ENCODE measurements around the gene GTF2A1. TPM values are rescaled to one million over a fixed set of nuclear protein-coding genes. Genes with fewer than 3 reads are reported as not detected.

GTF2A1 gene
- total RNA-seq, 1 donor from 2014 or later, result 29.0 TPM

GRCh38 chr14:81236138-81236537 lies 15.4 kb upstream of the GTF2A1 start:
- Mint-ChIP-seq H3K27me3 (ENCODE audit: low read depth) (no peaks in the 10 kb centered on the region), H3K4me3 (no peak overlapping the region), H3K4me1 (peaks cover 16% of the 10 kb centered on the region), H3K27ac (no peak overlapping the region), H3K9me3 (peaks cover 18% of the 10 kb centered on the region), H3K36me3 (no peaks in the 10 kb centered on the region)
- TF ChIP-seq CTCF (IDR thresholded peaks at IDR 0.05; ENCODE audit: unreplicated experiment), result no peak
- DNase-seq (ENCODE audit: low spot score in 2 of 2, unreplicated experiment in 2 of 2), result no peak

- no peak for DNase-seq (ENCODE audit: low spot score in 2 of 2, unreplicated experiment in 2 of 2)
- H3K4me1 Mint-ChIP-seq, result peaks cover 16% of the 10 kb centered on the region
- no peaks in the 10 kb centered on the region for H3K36me3 Mint-ChIP-seq
- peaks cover 20% of the 10 kb centered on the region for H3K9me3 Mint-ChIP-seq
- H3K27ac Mint-ChIP-seq, result peak overlapping the region; percentile 67
- no peak overlapping the region for H3K4me3 Mint-ChIP-seq
- no peaks in the 10 kb centered on the region for H3K27me3 Mint-ChIP-seq (ENCODE audit: low read depth)
- no peak for TF ChIP-seq CTCF (IDR thresholded peaks at IDR 0.05; ENCODE audit: unreplicated experiment)
Observed at GRCh38 chr14:81235096-81235495, 14.3 kb upstream of the GTF2A1 start.

- Mint-ChIP-seq H3K4me3 (no peak overlapping the region), H3K9me3 (peaks cover 27% of the 10 kb centered on the region), H3K36me3 (peaks cover 1% of the 10 kb centered on the region), H3K27ac (peak overlapping the region; percentile 67), H3K4me1 (peaks cover 16% of the 10 kb centered on the region), H3K27me3 (ENCODE audit: low read depth) (no peaks in the 10 kb centered on the region)
- no peak for TF ChIP-seq CTCF (IDR thresholded peaks at IDR 0.05; ENCODE audit: unreplicated experiment)
- no peak for DNase-seq (ENCODE audit: low spot score in 2 of 2, unreplicated experiment in 2 of 2)
Observed at GRCh38 chr14:81234278-81234677, 13.5 kb upstream of the GTF2A1 start.

- Mint-ChIP-seq H3K4me3 (no peak overlapping the region), H3K9me3 (peaks cover 29% of the 10 kb centered on the region), H3K27me3 (ENCODE audit: low read depth) (no peaks in the 10 kb centered on the region), H3K4me1 (peaks cover 16% of the 10 kb centered on the region), H3K36me3 (peaks cover 1% of the 10 kb centered on the region), H3K27ac (no peak overlapping the region)
- no peak for DNase-seq (ENCODE audit: low spot score in 2 of 2, unreplicated experiment in 2 of 2)
- no peak for TF ChIP-seq CTCF (IDR thresholded peaks at IDR 0.05; ENCODE audit: unreplicated experiment)
Observed at GRCh38 chr14:81233615-81234014, 12.9 kb upstream of the GTF2A1 start.

- H3K27ac Mint-ChIP-seq, result no peak overlapping the region
Observed at GRCh38 chr14:81231540-81231939, 10.8 kb upstream of the GTF2A1 start.

More at GRCh38 chr14:81231540-81231939, 10.8 kb upstream of the GTF2A1 start:
- Mint-ChIP-seq H3K4me1 (peaks cover 16% of the 10 kb centered on the region), H3K4me3 (no peak overlapping the region), H3K36me3 (peaks cover 1% of the 10 kb centered on the region), H3K27me3 (ENCODE audit: low read depth) (no peaks in the 10 kb centered on the region), H3K9me3 (peaks cover 24% of the 10 kb centered on the region)
- TF ChIP-seq CTCF (IDR thresholded peaks at IDR 0.05; ENCODE audit: unreplicated experiment), result no peak
- DNase-seq (ENCODE audit: low spot score in 2 of 2, unreplicated experiment in 2 of 2), result no peak

Measured in mesothelial cell of epicardium (in vitro differentiated cells).